Hypothalamus (tissue), 51 donors: ENCODE data around the gene EIF5.
A peak's percentile ranks its signal among the peaks of the same experiment; 100 is the strongest.

Experiments
- DNase-seq, 51 donors: peaks; one replicate each; lab custom pipeline; 2025; lab: John Stamatoyannopoulos, UW

EIF5 gene

GRCh38 chr14:103360548-103360947 is 26.5 kb downstream of the EIF5 start:
- DNase-seq: no peak

- no peak for DNase-seq
Observed at GRCh38 chr14:103361867-103362266, 27.8 kb downstream of the EIF5 start.

- DNase-seq: no peak
Observed at GRCh38 chr14:103362780-103363179, 28.7 kb downstream of the EIF5 start.

GRCh38 chr14:103366741-103367140 is 32.7 kb downstream of the EIF5 start:
- DNase-seq: no peak

- no peak for DNase-seq
Observed at GRCh38 chr14:103367995-103368394, 34.0 kb downstream of the EIF5 start.

- no peak for DNase-seq
Observed at GRCh38 chr14:103370087-103370486, 36.0 kb downstream of the EIF5 start.

GRCh38 chr14:103372017-103372416 is 38.0 kb downstream of the EIF5 start:
- DNase-seq: no peak

- no peak for DNase-seq
Observed at GRCh38 chr14:103372552-103373304, 38.7 kb downstream of the EIF5 start.

- no peak for DNase-seq
Observed at GRCh38 chr14:103374121-103374520, 40.1 kb downstream of the EIF5 start.

- DNase-seq: no peak
Observed at GRCh38 chr14:103377522-103378037, 43.5 kb downstream of the EIF5 start.

- no peak for DNase-seq
Observed at GRCh38 chr14:103378038-103378854, 44.2 kb downstream of the EIF5 start.

- no peak for DNase-seq
Observed at GRCh38 chr14:103380719-103381377, 46.8 kb downstream of the EIF5 start.

GRCh38 chr14:103382376-103382775 is 48.3 kb downstream of the EIF5 start:
- no peak for DNase-seq

- peak in 5 of 51 donors; percentile 45 to 67 (median 58) for DNase-seq
Observed at GRCh38 chr14:103384450-103385151, 50.6 kb downstream of the EIF5 start.

GRCh38 chr14:103385152-103385928 is 51.3 kb downstream of the EIF5 start, which contains the start of gene MARK3:
Gene MARK3 (plus strand): TSS chr14:103385415. CDS start chr14:103386030, 615 bp downstream.
- DNase-seq: peak; percentile 47 to 99 (median 95)

GRCh38 chr14:103385929-103386712 is 52.1 kb downstream of the EIF5 start:
- peak in 24 of 51 donors; percentile 7 to 62 (median 31) for DNase-seq

- peak in 3 of 51 donors; percentile 10 to 41 (median 22) for DNase-seq
Observed at GRCh38 chr14:103386713-103387329, 52.8 kb downstream of the EIF5 start.

GRCh38 chr14:103388664-103389063 is 54.6 kb downstream of the EIF5 start:
- no peak for DNase-seq
